Fibroblast of the aortic adventitia (primary cell): ENCODE data around the gene SORCS1. TPM values are rescaled to one million over a fixed set of nuclear protein-coding genes. Genes with fewer than 3 reads are reported as not detected.

Source experiments
- DNase-seq: peaks from one replicate; pipeline ENCODE4 v3.0.0-alpha.2; 2010; ENCODE audit warnings: low read depth
- H3K4me3 ChIP-seq: 2 replicates; pipeline ENCODE4 v1.5.1; 2011; ENCODE audit warnings: low read depth, mild to moderate bottlenecking, control low read depth, low read length, moderate library complexity
- CTCF ChIP-seq: IDR thresholded peaks from 2 replicates; pipeline ENCODE4 v1.5.1; 2011; ENCODE audit warnings: mild to moderate bottlenecking, low read length, control low read depth, inconsistent platforms; ENCODE audit not compliant: insufficient read depth
- total RNA-seq: library from RNA; depleted of rRNA; stranded (reverse); fragments of >200 nt; gene quantifications from 2 replicates; pipeline ENCODE4 v1.2.3, GENCODE V29; 2012; ENCODE audit warnings: low replicate concordance

SORCS1 gene
- total RNA-seq, 1 donor: not detected

- TF ChIP-seq CTCF: no peak
- no peak for DNase-seq
- H3K4me3 ChIP-seq: no peak overlapping the region
Measured at GRCh38 chr10:106987362-106987761, 177.1 kb downstream of the SORCS1 start.

GRCh38 chr10:106982268-106982667, 182.2 kb downstream of the SORCS1 start:
- DNase-seq: no peak
- TF ChIP-seq CTCF: no peak
- no peak overlapping the region for H3K4me3 ChIP-seq

- H3K4me3 ChIP-seq: no peak overlapping the region
- no peak for TF ChIP-seq CTCF
- DNase-seq: no peak
Measured at GRCh38 chr10:106981452-106982075, 182.9 kb downstream of the SORCS1 start.

GRCh38 chr10:106980495-106981451, 183.7 kb downstream of the SORCS1 start:
- TF ChIP-seq CTCF: no peak
- no peak for DNase-seq
- H3K4me3 ChIP-seq: no peak overlapping the region

- no peak overlapping the region for H3K4me3 ChIP-seq
- TF ChIP-seq CTCF: no peak
- no peak for DNase-seq
Measured at GRCh38 chr10:106978756-106979155, 185.8 kb downstream of the SORCS1 start.

- no peak for TF ChIP-seq CTCF
- no peak overlapping the region for H3K4me3 ChIP-seq
- DNase-seq: no peak
Measured at GRCh38 chr10:106973716-106974115, 190.8 kb downstream of the SORCS1 start.
